Right hindlimb (tissue), 1 donor: ENCODE results near the gene PLEKHB1.

ENCODE experiments used
- DNase-seq: peaks from one replicate; pipeline ENCODE4 v3.0.0-alpha.2; 2018

The PLEKHB1 gene

DNA sequence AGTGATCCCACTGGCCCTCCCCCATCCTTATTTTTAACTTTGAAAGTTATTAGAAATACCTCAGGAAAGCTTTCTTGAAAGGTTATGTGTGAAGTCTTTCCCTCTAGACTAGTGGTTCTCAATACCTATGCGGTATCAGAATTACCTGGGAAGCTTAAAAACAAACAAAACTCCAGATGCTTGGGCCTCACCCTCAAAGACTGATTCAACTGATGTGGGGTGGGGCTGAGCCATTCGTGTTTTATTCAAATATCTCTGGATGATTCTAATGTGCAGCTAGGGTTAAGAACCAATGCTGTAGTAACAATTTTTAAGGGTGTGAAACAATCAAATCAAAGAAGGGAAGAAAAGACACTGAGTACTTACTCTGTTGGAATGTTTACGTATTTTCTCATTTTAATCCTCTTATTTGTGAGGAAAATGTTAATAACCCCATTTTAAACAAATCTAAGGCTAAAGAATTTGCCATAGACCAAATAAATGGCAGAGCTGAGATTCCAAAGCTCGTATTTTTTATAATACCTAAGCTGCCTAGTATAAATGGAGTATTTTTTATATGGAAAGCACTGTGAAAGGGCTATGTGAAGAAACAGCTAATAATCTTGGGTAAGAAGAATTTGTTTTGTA, 47.6 kb downstream of the PLEKHB1 start:
- DNase-seq, result no peak

DNA sequence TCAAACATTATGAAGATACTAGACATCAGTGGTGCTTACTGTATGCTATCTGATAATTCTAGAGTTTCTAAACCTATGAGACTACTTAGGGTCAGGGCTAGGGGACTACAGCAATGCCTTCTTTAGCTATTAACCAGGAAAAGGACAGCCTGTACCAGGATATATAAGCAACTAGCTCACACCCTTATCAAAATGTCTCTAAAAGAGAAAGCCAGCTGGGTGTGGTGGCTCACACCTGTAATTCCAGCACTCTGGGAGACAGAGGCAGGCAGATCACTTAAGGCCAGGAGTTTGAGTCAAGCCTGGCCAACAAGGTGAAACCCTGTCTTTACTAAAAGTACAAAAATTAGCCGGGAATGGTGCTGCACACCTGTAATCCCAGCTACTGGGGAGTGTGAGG, 58.7 kb downstream of the PLEKHB1 start:
- no peak for DNase-seq

DNA sequence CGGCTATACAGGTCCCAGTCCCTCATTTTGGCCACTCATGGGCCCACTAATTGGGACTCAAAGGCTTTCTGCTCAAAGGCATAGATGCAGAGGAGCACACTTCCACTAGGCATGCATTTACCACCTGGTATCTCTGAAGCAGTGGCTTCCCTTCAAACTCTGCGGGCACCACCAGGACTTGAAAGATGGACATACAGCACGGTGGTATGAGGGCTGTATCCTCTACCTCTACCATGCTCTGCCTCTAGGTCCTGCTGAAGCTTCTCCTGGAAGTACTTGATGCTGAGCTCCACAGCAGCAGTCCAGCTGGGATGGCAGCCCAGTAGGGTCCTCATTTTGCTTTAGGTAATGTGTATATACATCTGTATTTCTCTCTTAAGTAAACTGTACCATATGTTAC, 64.6 kb downstream of the PLEKHB1 start:
- no peak for DNase-seq
